Neutrophil (primary cell): ENCODE data around the gene VSIG10.

Experiments used
- H3K27ac ChIP-seq: fragments of 200-600 bp; sonication (generic); 2 replicates; pipeline ENCODE4 v1.5.1; 2016; ENCODE audit warnings: mild to moderate bottlenecking, moderate library complexity
- H3K27me3 ChIP-seq: fragments of 200-600 bp; sonication (generic); 2 replicates; pipeline ENCODE4 v1.6.0; 2016; ENCODE audit warnings: mild to moderate bottlenecking
- H3K36me3 ChIP-seq: fragments of 200-600 bp; sonication (generic); 2 replicates; pipeline ENCODE4 v1.5.1; 2017
- H3K4me1 ChIP-seq, 2 experiments: fragments of 200-600 bp in 1 of 2; sonication (generic) in 1 of 2; 1 replicate in 1 of 2; 2 replicates in 1 of 2; pipeline versions ENCODE4 v1.5.1 to v1.6.1; 2013 to 2016; ENCODE audit warnings: low read depth in 1 of 2, low read length in 1 of 2, mild to moderate bottlenecking in 1 of 2, moderate library complexity in 1 of 2; ENCODE audit not compliant: control insufficient read depth in 1 of 2, insufficient read depth in 1 of 2
- H3K4me3 ChIP-seq, 2 experiments: fragments of 200-600 bp in 1 of 2; sonication (generic) in 1 of 2; 1 replicate in 1 of 2; 2 replicates in 1 of 2; pipeline ENCODE4 v1.5.1; 2013 to 2016; ENCODE audit warnings: low read depth in 1 of 2, low read length in 1 of 2, mild to moderate bottlenecking in 1 of 2, moderate library complexity in 1 of 2
- H3K9me3 ChIP-seq: fragments of 200-600 bp; sonication (generic); 2 replicates; pipeline ENCODE4 v1.5.1; 2016
- TF ChIP-seq, protein P1 (sequence below): fragments of 200-600 bp; sonication (generic); IDR thresholded peaks from 2 replicates; pipeline ENCODE4 v1.5.1; 2016; ENCODE audit warnings: antibody characterized with exemption

Gene VSIG10

DNA sequence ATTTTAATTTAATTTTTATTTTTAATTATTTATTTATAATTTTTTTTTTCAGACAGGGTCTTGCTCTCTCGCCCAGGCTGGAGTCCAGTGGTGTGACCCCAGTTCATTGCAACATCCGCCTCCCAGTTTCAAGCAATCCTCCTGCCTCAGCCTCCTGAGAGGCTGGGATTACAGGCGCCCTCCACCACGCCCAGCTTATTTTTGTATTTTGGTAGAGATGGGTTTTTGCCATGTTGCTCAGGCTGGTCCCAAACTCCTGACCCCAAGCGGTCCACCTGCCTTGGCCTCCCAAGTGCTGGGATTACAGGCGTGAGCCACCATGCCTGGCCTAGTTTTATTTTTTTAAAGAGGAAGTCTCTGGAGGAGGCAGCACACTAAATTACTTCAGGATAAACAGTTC lies 18.5 kb upstream of the VSIG10 start:
- Histone ChIP-seq H3K9me3 (no peaks in the 10 kb centered on the region), H3K4me3 (no peak overlapping the region), H3K27me3 (no peaks in the 10 kb centered on the region), H3K27ac (no peak overlapping the region), H3K36me3 (no peaks in the 10 kb centered on the region), H3K4me1 (no peaks in the 10 kb centered on the region)
- TF ChIP-seq, protein P1, sequence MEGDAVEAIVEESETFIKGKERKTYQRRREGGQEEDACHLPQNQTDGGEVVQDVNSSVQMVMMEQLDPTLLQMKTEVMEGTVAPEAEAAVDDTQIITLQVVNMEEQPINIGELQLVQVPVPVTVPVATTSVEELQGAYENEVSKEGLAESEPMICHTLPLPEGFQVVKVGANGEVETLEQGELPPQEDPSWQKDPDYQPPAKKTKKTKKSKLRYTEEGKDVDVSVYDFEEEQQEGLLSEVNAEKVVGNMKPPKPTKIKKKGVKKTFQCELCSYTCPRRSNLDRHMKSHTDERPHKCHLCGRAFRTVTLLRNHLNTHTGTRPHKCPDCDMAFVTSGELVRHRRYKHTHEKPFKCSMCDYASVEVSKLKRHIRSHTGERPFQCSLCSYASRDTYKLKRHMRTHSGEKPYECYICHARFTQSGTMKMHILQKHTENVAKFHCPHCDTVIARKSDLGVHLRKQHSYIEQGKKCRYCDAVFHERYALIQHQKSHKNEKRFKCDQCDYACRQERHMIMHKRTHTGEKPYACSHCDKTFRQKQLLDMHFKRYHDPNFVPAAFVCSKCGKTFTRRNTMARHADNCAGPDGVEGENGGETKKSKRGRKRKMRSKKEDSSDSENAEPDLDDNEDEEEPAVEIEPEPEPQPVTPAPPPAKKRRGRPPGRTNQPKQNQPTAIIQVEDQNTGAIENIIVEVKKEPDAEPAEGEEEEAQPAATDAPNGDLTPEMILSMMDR, result no peak

DNA sequence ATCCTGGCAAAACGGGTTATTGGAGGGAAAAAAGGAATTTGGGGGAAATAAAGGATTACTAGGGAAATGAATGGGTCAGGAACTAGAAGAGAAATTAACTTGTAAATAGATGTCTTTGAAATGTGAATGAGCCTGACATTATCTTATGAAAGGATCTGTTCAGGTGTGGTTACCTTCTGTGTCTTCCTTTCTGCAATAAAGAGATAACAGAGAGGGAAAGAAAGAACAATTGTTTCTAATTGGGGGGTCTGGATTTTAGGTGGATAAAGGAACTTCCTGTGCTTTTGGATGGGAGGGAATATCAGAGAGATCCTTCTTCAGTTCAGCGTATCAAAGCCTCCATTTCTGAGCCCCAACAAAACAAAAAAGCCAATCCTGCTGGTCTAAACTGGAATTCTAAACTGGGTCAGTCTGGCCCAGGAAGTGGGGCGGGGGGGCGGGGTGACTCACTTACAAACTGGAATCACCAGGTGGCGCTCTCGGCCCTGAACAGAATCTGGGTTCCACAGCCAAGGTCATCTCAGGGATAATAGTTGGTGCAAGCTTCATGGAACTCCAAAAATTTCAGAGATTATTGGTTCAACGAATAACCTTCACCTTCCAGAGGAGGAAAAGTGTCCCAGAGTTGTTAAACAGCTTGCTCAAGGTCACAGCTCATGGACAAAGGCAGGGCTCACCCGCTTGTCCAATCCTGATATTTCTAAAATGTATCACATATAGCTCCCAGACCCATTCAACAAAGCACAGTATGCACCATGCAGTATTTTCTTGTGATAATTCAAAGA lies 17.0 kb upstream of the VSIG10 start:
- no peak overlapping the region for H3K4me3 ChIP-seq
- H3K36me3 ChIP-seq, result no peaks in the 10 kb centered on the region
- no peaks in the 10 kb centered on the region for H3K9me3 ChIP-seq
- no peak overlapping the region for H3K27ac ChIP-seq
- TF ChIP-seq, protein P1, result peak; percentile 74
- H3K27me3 ChIP-seq, result no peaks in the 10 kb centered on the region
- H3K4me1 ChIP-seq, result no peaks in the 10 kb centered on the region

DNA sequence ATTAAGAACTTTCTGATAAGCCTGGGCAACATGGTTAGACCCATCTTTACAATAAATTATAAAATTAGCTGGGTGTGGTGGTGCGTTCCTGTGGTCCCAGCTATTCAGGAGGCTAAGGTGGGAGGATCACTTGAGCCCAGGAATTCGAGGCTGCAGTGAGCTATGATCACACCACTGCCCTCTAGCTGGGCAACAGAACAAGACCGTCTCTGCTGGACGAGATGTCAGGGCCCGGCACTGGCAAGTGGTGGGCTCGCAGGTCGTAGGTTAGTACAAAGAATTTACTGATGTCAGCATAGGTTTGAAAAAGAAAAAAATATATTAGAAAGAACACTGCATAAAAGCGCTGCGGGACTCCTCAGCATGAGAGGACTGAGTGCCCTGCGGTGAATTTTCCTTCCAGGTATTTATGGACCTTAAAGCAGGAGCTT lies 15.7 kb upstream of the VSIG10 start:
- no peaks in the 10 kb centered on the region for H3K27me3 ChIP-seq
- H3K4me3 ChIP-seq, result no peak overlapping the region
- TF ChIP-seq, protein P1, result no peak
- no peaks in the 10 kb centered on the region for H3K36me3 ChIP-seq
- H3K9me3 ChIP-seq, result no peaks in the 10 kb centered on the region
- H3K4me1 ChIP-seq, result no peaks in the 10 kb centered on the region
- no peak overlapping the region for H3K27ac ChIP-seq

DNA sequence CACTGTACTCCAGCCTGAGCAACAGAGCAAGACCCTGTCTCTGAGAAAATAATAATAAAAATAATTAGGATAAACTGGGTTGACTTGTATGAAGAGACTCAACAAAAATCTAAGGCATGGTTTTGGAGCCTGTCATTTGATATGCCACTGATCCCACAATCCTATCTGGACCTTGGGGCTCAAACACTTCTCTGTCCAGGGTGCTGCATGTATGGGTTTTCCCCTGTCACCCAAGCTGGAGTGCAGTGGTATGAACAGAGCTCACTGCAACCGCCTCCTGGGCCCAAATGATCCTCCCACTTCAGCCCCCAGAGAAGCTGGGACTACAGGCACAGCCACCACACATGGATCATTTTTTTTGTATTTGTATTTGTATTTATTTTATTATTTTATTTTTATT lies 5.3 kb upstream of the VSIG10 start:
- H3K27ac ChIP-seq, result no peak overlapping the region
- H3K4me1 ChIP-seq, result peaks cover 3 to 4% of the 10 kb centered on the region in 2 experiments
- H3K27me3 ChIP-seq, result peaks cover 17% of the 10 kb centered on the region
- H3K36me3 ChIP-seq, result no peaks in the 10 kb centered on the region
- TF ChIP-seq, protein P1, result no peak
- no peaks in the 10 kb centered on the region for H3K9me3 ChIP-seq
- H3K4me3 ChIP-seq, result no peak overlapping the region

DNA sequence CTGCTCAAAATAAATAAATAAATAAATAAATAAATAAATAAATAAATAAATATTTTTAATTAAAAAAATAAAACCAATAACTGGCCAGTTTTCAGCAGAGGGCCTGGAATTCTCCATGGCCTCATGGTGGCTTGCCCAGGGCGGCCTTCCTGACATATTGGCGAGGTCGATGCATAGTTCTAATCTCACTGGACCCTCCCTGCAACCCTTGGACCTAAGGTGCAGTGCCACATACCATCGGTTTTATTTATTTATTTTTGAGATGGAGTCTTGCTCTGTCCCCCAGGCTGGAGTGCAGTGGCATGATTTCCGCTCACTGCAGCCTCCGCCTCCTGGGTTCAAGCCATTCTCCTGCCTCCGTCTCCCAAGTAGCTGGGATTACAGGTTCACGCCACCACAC lies 3.9 kb upstream of the VSIG10 start:
- Histone ChIP-seq H3K36me3 (no peaks in the 10 kb centered on the region), H3K27ac (no peak overlapping the region)
- TF ChIP-seq, protein P1, result no peak

More for the DNA sequence above, 3.9 kb upstream of the VSIG10 start:
- H3K4me3 ChIP-seq, result no peak overlapping the region
- no peaks in the 10 kb centered on the region for H3K9me3 ChIP-seq
- peaks cover 31% of the 10 kb centered on the region for H3K27me3 ChIP-seq
- H3K4me1 ChIP-seq, result peaks cover 15 to 18% of the 10 kb centered on the region in 2 experiments
